GM18520 (cell line): Measurements from ENCODE around the gene PTPRG.

Experiments used
- ATAC-seq: cut with Tn5 transposase; IDR thresholded peaks from one replicate; pipeline ENCODE4 v1.9.1; 2021; ENCODE audit not compliant: unreplicated experiment

PTPRG gene

GRCh38 chr3:61788623-61789507, 227.5 kb downstream of the PTPRG start:
- ATAC-seq = no peak

GRCh38 chr3:61789861-61790260, 228.5 kb downstream of the PTPRG start:
- no peak for ATAC-seq

GRCh38 chr3:61790411-61790810, 229.0 kb downstream of the PTPRG start:
- no peak for ATAC-seq

GRCh38 chr3:61793056-61793455, 231.7 kb downstream of the PTPRG start:
- no peak for ATAC-seq

GRCh38 chr3:61793521-61793920, 232.2 kb downstream of the PTPRG start:
- no peak for ATAC-seq

- no peak for ATAC-seq
These were observed 233.0 kb downstream of the PTPRG start for GRCh38 chr3:61794341-61794740.

- no peak for ATAC-seq
These were observed 233.6 kb downstream of the PTPRG start for GRCh38 chr3:61794961-61795360.

GRCh38 chr3:61796088-61796680, 234.8 kb downstream of the PTPRG start:
- no peak for ATAC-seq

GRCh38 chr3:61796911-61797310, 235.5 kb downstream of the PTPRG start:
- ATAC-seq = no peak

GRCh38 chr3:61802772-61803171, 241.4 kb downstream of the PTPRG start:
- no peak for ATAC-seq

GRCh38 chr3:61803983-61804382, 242.6 kb downstream of the PTPRG start:
- no peak for ATAC-seq

GRCh38 chr3:61804782-61805181, 243.4 kb downstream of the PTPRG start:
- ATAC-seq = no peak

GRCh38 chr3:61805510-61806080, 244.2 kb downstream of the PTPRG start:
- ATAC-seq = no peak

- no peak for ATAC-seq
These were observed 245.4 kb downstream of the PTPRG start for GRCh38 chr3:61806810-61807209.

GRCh38 chr3:61807865-61808276, 246.5 kb downstream of the PTPRG start:
- no peak for ATAC-seq

- ATAC-seq = no peak
These were observed 247.2 kb downstream of the PTPRG start for GRCh38 chr3:61808526-61808925.

- no peak for ATAC-seq
These were observed 247.6 kb downstream of the PTPRG start for GRCh38 chr3:61808999-61809398.

- no peak for ATAC-seq
These were observed 248.5 kb downstream of the PTPRG start for GRCh38 chr3:61809879-61810278.

- no peak for ATAC-seq
These were observed 249.7 kb downstream of the PTPRG start for GRCh38 chr3:61810953-61811497.

- ATAC-seq = no peak
These were observed 250.3 kb downstream of the PTPRG start for GRCh38 chr3:61811652-61812051.

GRCh38 chr3:61812085-61812484, 250.7 kb downstream of the PTPRG start:
- ATAC-seq = no peak

- ATAC-seq = no peak
These were observed 251.1 kb downstream of the PTPRG start for GRCh38 chr3:61812517-61812916.
